HG02840 (cell line): ENCODE results near the gene LIMA1.
"Not testable (repeated sequence)": the region's sequence is repeated elsewhere in the genome, so short reads cannot be mapped to it uniquely, and the experiment has no call there.

Experiments used
- ATAC-seq: cut with Tn5 transposase; IDR thresholded peaks from one replicate; pipeline ENCODE4 v1.9.1; 2021; ENCODE audit warnings: mild to moderate bottlenecking, moderate library complexity, moderate number of reproducible peaks; ENCODE audit not compliant: unreplicated experiment, low FRiP score

The LIMA1 gene

GRCh38 chr12:50249464-50250182 is 33.7 kb downstream of the LIMA1 start:
- ATAC-seq, result no peak

GRCh38 chr12:50248883-50249282 is 34.4 kb downstream of the LIMA1 start:
- ATAC-seq, result no peak

GRCh38 chr12:50248411-50248810 is 34.9 kb downstream of the LIMA1 start:
- ATAC-seq, result no peak

- not testable (repeated sequence) for ATAC-seq
Observed at GRCh38 chr12:50247665-50248064, 35.7 kb downstream of the LIMA1 start.

GRCh38 chr12:50246873-50247612 is 36.3 kb downstream of the LIMA1 start:
- no peak for ATAC-seq

GRCh38 chr12:50246197-50246865 is 37.0 kb downstream of the LIMA1 start:
- ATAC-seq, result no peak

GRCh38 chr12:50243507-50243906 is 39.8 kb downstream of the LIMA1 start:
- ATAC-seq, result no peak

- no peak for ATAC-seq
Observed at GRCh38 chr12:50242751-50243191, 40.5 kb downstream of the LIMA1 start.

- ATAC-seq, result no peak
Observed at GRCh38 chr12:50241178-50241577, 42.1 kb downstream of the LIMA1 start.

GRCh38 chr12:50240792-50241114 is 42.6 kb downstream of the LIMA1 start:
- no peak for ATAC-seq

- no peak for ATAC-seq
Observed at GRCh38 chr12:50240096-50240791, 43.1 kb downstream of the LIMA1 start.

GRCh38 chr12:50239355-50239891 is 43.9 kb downstream of the LIMA1 start:
- ATAC-seq, result no peak

GRCh38 chr12:50234347-50234746 is 49.0 kb downstream of the LIMA1 start:
- ATAC-seq, result no peak

GRCh38 chr12:50232771-50233209 is 50.5 kb downstream of the LIMA1 start:
- no peak for ATAC-seq

- ATAC-seq, result no peak
Observed at GRCh38 chr12:50232206-50232605, 51.1 kb downstream of the LIMA1 start.

GRCh38 chr12:50231346-50231745 is 52.0 kb downstream of the LIMA1 start:
- no peak for ATAC-seq

GRCh38 chr12:50230217-50230616 is 53.1 kb downstream of the LIMA1 start:
- no peak for ATAC-seq

GRCh38 chr12:50224026-50224692 is 59.2 kb downstream of the LIMA1 start:
- no peak for ATAC-seq

- ATAC-seq, result no peak
Observed at GRCh38 chr12:50222275-50222783, 61.0 kb downstream of the LIMA1 start.
